GM18498 (cell line): Measurements from ENCODE around the gene ITGB3.
"Not testable (repeated sequence)": the region's sequence is repeated elsewhere in the genome, so short reads cannot be mapped to it uniquely, and the experiment has no call there.

ENCODE experiments used
- ATAC-seq: cut with Tn5 transposase; IDR thresholded peaks from one replicate; pipeline ENCODE4 v1.9.1; 2021; ENCODE audit warnings: mild to moderate bottlenecking, moderate library complexity; ENCODE audit not compliant: unreplicated experiment

ITGB3 gene

GRCh38 chr17:47222047-47222446 is 31.6 kb upstream of the ITGB3 start:
- ATAC-seq = no peak

GRCh38 chr17:47223007-47223406 is 30.6 kb upstream of the ITGB3 start:
- ATAC-seq = no peak

DNA sequence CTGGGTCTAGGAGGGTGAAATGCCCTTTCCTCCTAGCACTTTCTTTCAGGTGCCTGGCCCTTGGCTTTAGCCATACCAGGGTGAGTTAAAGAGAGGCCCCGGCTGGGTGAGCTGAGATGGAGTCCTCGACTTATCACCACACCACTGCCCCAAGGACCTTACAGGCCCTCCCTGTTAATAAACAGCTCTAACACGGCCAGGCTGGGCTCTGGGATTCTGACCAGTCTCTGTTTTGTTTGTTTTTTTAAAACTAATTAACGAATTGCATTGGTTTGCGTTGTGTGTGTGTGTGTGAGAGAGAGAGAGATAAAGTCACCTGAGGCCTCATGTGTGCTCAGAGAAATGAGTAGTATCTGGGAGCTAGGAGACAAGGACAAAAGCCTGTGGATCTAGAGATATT is 30.2 kb upstream of the ITGB3 start:
- no peak for ATAC-seq

DNA sequence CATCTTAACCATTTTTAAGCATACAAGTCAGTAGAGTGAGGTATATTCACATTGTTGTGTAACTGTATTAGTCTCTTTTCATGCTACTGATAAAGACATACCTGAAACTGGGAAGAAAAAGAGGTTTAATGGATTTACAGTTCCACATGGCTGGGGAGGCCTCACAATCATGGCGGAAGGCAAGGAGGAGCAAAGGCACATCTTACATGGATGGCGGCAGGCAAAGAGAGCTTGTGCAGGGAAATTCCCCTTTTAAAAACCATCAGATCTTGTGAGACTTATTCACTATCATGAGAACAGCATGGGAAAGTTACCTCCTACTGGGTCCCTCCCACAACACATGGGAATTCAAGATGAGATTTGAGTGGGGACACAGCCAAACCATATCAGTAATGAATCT is 29.6 kb upstream of the ITGB3 start:
- not testable (repeated sequence) for ATAC-seq

DNA sequence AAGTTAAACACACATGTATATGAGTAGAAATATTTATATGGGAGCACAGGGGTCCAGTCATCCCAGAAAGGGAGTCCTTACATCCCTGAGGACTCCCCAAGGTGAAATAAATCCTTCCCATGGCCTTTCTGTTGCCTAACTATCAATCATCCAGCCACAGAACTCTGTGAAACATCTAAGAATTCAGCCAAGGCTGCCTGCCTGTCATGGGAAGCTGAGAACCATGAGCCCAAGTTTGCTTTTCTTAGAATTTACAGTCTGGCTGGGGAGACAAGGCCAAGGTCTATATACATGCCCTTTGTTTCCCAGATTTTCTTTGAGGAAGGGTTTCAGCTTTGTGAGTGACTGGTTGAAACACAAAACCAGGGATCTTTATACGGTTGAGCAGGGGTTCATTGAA is 28.7 kb upstream of the ITGB3 start:
- no peak for ATAC-seq

DNA sequence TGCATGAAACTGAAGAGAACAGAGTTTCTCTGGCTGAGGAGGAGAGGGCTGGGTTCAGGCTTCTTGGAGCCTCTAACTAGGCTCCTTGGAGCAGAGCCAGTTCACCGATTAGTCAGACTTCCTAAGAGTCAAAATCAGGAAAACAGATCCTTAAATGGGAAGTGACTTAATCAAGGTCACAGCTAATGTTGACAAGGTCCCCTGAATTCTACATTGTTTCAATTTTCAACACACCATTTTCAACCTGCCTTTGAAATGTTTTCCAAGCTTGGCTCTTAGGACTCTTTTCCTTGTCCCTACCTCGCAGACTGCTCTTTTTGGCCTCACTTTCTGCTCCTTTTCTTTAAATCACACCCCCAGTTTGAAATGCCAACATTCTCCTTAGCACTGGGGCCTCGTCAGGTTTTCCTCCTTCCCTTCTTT is 28.2 kb upstream of the ITGB3 start:
- no peak for ATAC-seq

DNA sequence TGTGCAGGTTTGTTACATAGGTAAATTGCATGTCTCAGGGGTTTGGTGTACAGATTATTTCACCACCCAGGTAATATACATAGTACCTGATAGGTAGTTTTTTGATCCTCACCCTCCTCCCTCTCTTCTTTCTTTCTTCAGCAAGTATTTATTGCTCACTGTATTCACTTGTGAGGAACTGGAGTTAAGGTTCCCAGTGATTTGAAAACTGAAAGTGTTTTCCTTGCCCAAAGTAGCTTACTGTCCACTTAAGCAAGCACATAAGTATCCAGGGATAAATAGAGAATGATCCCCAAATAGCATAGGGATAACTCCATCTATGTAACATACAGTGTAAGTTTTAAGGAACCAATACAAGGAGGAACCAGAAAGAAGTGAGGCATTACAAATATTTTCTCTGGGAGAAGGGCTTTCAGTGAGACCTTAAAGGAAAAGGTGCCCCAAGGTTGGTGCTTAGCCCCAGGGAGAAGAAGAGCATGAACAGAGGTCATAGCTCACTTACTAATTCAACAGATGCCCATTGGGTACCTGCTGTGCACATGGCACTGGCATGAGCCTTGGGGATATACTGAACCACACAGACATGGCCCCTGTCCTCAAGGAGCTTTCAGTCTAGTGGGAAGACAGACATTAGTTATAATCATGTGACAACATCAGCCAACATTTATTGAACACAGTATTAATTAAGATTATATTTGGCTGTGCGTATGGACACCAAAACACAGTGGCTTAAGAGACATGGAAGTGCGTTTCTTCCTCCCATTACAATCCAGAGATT is 27.5 kb upstream of the ITGB3 start:
- ATAC-seq = no peak

- ATAC-seq = no peak
These were observed 25.8 kb upstream of the ITGB3 start for GRCh38 chr17:47227862-47228261.

DNA sequence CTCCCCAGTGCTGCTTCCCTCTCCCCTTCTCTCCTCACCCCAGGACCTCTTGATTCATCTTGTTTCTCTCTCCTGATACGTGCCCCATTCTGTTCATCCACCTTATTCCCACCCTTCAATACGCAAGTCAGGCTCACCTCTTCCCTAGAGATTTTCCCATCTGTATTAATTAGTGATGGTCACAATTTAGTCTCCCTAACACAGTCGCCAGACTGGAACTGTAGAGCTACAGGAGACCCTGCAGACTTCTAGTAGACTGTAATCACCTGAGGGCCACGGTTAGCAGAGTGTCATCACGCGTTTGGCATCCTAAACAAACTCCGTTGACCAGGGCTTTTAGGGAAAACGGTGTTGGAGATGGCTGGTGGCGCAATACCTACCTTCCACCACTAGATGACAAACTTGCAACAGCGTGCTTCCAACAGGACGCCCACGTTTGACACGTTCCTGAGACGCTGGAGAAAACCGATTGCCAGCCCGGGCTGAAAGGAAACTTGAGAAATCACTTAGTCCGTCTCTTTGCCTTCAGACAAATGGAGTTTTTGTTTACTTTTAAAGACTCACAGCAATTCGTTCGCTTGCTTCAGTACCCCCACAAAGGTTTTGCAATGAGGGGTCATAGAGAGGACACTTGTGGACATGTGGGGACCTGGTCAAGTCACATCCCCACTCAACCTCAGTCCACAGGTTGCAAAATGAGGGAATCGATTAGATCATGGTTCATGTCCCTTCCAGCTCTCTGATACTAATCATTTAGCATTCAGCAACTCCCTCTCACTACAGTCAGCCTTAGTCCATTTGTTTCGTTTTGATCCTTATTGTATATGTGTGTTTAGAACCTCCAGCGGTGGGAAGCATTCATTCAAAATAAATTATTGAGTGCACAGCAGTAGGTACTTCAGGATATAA is 23.8 kb upstream of the ITGB3 start:
- ATAC-seq = no peak

- no peak for ATAC-seq
These were observed 22.8 kb upstream of the ITGB3 start for GRCh38 chr17:47230864-47231263.

- no peak for ATAC-seq
These were observed 22.3 kb upstream of the ITGB3 start for GRCh38 chr17:47231334-47231733.

GRCh38 chr17:47231866-47232265 is 21.8 kb upstream of the ITGB3 start:
- ATAC-seq = no peak

DNA sequence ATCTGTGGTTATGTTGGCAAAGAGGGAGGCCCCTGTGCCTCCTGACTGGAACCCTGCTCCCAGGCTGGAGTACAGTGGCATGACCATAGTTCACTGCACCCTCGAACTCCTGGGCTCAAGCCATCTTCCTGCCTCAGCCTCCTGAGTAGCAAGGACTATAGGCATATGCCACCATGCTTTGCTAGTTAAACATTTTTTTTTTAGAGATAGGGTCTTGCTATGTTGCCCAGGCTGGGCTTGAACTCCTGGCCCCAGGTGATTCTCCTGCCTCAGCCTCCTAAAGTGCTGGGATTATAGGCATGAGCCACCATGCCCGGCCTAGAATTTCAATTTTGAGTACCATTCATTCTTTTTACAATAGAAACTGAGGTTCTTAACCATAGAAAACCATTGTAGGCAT is 21.2 kb upstream of the ITGB3 start:
- no peak for ATAC-seq

DNA sequence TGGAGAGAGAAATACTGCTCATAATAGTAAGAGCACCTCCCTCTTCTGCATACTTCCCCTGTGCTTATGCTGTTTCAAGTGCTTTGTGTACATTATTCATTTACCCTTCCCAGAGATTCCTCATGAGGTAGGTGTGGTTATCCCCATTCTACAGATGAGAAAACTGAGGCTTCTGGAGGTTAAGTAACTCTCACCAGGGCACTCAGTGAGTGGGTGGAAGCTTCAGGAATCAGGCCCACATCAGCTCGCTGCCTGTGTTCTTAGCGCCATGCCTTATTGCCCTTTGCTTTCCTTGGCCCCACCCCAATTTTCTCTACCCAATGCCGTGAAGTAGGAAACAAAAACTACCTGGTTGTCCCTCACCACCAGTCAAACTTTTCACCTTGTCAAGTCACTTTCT is 18.1 kb upstream of the ITGB3 start:
- no peak for ATAC-seq

DNA sequence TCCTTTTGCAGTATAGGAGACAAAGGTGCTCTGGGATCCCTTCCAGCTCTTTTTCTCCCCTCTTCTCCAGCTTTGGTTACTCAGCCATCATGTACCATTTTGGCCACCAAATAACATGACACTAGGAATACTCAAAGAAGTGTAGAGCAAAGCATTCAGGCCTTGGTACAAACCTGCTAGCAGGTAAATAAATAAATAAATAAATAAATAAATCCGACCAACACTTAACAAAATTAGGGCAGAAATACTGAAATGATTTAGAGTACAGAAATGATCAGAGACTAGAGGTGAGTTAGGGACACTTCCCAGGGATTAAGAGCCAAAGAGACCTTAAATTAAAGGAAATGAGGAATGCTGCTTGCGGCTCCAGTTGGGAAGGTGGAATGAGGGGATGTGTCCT is 17.7 kb upstream of the ITGB3 start:
- ATAC-seq = no peak

DNA sequence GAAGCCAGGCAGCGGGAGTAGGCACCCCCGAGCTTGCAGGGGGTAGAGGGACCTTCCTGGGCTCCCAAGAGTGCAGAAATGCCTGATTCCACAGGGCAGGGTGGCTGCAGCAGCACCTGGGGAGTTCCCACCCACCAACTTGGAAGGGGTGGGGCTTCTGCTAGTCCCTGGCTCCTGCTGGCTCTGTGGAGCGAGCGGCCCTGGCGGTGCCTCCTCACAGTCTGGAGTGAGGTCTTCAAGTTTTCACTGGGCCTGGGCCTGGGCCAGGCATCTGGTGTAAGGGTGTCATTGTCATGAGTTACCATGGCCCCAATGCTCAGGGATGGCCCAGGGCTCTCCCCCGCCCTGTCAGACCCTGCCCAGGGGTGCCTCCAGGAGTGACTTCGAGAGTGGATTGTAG is 15.8 kb upstream of the ITGB3 start:
- ATAC-seq = no peak

DNA sequence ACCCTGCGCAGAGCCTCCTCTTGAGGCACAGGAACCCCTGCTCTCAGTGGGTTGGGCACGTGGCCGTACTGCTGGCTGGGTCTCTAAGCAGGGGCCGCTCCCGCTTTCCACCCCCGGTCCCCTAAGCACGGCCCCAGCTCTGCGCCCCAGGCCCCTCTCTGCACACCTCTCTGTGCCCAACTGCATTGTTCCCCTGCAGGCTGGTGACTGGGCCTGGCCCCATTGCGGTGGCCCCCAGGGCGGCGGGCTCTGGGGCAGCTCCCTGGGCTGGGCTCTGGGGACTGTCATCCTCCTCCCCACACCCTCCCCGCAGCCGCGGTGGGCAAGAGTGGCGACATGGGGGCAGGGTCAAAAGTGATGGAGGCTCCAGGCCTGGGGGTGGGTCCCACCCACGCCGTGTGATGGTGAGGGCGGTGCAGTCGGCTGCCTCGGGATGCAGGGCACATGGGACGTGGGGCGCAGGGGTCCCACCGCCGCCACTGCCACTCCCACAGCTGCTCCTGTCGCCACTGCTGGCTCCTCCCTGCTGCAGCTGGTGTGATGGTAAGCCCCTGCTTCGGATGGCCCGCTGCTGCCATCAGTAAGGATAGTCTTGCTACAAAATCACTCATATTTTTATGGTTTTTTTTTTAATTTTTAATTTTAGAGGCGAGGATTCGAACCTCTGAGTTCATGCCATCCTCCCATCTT is 15.2 kb upstream of the ITGB3 start:
- no peak for ATAC-seq

DNA sequence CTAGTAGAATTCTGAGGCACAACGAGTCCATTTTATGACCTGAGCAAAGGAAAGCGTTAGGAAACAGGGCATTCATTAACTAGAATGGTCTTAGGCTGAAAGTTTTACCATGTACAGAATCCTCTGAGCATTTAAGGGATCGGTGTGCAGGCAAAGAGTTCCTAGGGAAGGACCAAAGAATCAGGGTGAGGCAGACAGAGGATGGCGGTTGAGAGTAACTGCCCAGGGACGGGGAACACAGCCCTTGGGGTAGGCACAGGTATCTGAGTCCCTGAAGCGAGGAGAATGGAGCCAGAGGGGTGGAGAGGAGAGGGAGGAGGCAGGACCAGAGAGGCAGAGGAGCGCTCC is 14.0 kb upstream of the ITGB3 start:
- no peak for ATAC-seq

DNA sequence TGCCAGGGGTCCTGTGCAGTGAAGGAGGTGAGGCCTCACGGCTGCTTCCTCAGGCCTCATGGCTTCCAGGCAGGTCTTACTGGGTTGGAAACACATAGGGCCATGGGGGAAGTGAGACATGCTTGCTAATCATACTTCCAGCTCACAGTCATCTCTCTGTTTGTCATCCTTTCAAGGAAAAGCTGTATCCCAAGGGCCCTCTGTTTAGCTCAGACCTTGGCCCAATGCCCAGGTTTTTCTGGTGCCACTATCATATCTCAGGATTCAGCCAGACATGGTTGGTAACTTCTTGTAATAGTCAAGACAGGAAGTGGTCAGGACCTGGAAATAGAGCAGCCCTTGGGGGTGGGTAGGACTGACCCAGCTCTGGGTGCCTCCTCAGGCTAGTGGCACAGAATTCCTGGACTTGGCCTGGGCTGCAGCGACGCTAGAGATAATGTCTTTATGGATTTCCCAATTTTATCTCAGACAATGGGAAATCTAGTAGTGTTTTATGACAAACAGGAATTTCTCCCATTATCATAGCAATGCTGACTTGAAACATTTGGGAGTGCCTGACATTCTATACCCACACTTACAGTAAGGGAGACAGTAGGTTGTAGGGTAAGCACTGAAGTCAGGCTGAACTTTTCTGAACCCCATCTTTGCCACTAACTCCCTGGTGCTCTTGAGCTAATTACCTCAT is 13.5 kb upstream of the ITGB3 start:
- ATAC-seq = no peak

DNA sequence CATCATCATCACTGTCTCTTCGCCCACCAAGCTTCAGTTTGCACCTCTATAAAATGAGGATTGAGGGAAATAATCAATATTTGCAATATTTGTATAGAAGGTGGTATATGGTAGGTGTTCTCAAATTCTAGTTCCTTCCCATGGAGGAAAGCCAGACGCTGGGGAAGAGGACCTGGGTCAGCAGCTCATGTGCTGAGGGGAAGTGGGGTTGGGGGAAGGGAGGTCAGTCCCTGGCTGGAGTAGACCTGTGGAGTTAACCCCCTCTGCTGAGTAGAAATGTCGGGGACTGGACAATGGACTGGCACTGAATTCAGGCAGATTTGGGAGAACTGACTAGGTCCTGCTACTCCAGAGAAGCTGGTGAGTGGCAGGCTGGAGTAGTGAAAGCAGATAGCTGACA is 12.8 kb upstream of the ITGB3 start:
- ATAC-seq = no peak

GRCh38 chr17:47242648-47243047 is 11.0 kb upstream of the ITGB3 start:
- ATAC-seq = no peak
